DLD1 (cell line): ENCODE measurements around the gene PCNX2.
"Not testable (repeated sequence)": the region's sequence is repeated elsewhere in the genome, so short reads cannot be mapped to it uniquely, and the experiment has no call there.

Source experiments
- in situ Hi-C: cut with HindIII; loops from 2 replicates; pipeline ENCODE4 v1.10.0; 2017; ENCODE audit warnings: low sequenced_read_pairs

PCNX2 gene

GRCh38 chr1:233227930-233228465 lies 67.5 kb downstream of the PCNX2 start:
- in situ Hi-C loops: no loop called here

DNA sequence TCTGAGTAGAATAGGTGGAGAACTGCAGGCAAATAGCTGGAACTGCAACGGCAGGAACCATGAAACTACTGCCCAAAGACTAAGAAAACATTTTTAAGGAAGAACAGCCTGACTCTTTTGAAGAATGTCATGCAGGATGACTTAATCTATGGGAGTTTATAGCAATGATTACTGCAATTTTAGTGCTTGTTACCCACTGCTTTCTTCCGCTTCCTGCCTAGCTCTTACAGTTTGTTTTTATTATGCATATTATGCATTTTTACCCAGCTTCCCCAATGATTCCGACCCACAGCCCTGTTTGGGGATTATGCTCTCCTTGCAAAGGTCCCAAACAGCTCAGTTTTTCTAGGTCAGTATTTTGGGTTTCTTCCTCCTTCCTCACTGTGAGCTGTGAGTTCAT lies 71.2 kb downstream of the PCNX2 start:
- in situ Hi-C loops: no loop called here

GRCh38 chr1:233217832-233218231 lies 77.7 kb downstream of the PCNX2 start:
- in situ Hi-C loops: no loop called here

GRCh38 chr1:233216009-233216408 lies 79.5 kb downstream of the PCNX2 start:
- in situ Hi-C loops: no loop called here

DNA sequence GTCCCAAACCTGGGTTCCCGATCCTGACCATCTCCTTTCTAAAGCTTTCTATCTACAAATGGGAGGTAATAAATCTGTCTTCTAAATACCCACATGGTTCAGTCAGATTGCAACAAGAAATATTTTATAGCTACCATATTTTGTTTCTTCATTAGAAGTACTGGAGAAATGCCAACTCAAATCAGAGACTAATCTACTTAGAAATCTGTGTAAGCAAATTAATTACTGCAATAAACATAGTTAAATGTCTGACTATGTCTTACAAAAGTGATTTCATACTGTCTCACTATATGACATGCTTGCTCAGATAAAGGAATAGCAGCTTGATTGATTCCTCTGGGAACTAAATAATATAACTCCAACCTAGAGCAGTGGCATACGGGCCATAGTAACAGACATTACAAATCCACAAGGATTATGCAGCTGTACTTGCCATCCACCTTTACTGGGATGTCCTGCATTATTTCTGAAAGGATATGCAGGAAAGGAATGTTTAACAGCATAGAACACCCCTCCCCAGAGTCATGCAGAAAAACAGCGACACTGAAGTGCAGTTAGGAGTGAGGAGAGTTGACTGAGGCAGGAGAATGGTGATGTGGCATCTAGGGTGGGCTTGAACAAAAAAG lies 80.3 kb downstream of the PCNX2 start:
- in situ Hi-C loops: no loop called here

DNA sequence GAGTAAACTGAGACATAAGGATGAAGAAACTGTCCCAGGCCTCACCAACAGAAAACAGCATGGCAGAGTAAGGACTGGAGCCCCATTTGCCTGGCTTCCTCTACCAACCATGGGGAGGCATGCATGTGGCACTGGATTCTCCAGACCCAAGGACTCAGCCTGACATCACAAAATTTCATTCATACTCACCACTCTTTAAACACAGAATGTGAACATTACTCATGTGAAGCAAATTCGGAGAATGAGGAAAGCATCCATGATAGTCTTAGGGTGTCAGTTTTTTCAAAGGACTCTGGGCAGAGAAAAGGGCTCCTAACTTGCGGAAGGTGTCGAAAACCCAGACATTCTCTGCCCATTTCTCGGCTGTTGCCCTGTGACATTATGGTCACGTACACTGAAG lies 83.9 kb downstream of the PCNX2 start:
- in situ Hi-C loops: no loop called here

DNA sequence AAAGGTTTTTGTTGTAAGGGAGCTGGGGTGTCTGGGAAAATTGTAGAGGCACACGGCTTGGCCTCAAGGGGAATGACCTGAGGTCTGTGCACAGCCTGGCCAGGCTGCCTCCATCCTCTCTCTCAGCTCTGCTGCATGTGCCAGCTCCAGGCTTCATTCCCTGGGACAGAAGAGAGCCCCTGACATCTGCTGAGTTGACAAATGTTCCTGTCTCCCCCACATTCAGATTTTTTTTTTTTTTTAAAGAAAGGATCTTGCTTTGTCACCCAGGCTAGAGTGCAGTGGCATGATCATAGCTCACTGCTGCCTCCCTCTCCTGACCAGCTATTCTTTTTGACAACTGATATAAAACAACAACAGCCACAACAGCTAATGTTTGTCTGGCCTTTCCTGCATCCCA lies 84.4 kb downstream of the PCNX2 start:
- in situ Hi-C loops: no loop called here

DNA sequence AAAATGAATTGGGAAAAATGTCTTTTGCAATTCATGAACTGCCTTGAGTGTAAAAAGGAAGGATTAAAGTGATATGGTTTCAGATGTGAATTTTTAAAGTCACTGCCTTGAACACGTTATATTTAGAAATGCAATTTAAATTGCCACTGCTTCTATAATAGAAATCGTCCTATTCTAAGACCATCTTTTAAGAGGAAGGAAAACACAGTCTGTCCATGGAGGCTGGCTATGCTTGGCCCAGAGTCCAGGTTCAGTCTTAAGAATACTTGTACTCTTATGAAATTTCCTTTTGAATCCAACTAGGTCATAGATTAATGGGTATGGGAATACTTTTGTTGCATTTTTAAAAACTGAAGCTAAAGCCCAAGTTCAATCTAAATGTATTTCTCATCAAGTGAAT lies 86.0 kb downstream of the PCNX2 start:
- in situ Hi-C loops: no loop called here

DNA sequence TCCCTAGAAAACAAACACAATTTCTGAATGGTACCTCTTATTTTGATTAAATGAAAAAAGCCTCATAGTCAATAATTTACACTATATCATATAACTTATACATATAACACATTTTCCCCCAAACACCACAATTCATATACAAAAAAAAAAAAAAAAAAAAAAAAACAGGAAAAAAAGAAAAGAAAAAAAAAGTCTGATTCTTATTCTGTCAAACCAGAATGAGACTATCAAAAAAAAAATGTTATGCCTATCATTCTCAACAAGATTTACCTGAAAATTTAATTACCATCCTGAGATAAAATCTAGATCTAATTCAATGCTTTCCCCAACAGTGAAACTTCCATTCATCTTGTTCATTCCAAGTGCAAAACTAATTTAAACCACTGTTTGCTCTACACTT lies 86.8 kb downstream of the PCNX2 start:
- in situ Hi-C loops: no loop called here

GRCh38 chr1:233197940-233198339 lies 97.6 kb downstream of the PCNX2 start:
- in situ Hi-C loops: no loop called here

- in situ Hi-C loops: no loop called here
Observed at GRCh38 chr1:233193741-233194140, 101.8 kb downstream of the PCNX2 start.

- in situ Hi-C loops: no loop called here
Observed at GRCh38 chr1:233190987-233191386, 104.5 kb downstream of the PCNX2 start.

- in situ Hi-C loops: no loop called here
Observed at GRCh38 chr1:233189526-233189925, 106.0 kb downstream of the PCNX2 start.

- in situ Hi-C loops: no loop called here
Observed at GRCh38 chr1:233188061-233188460, 107.5 kb downstream of the PCNX2 start.

GRCh38 chr1:233183226-233184020 lies 112.1 kb downstream of the PCNX2 start:
- in situ Hi-C loops: no loop called here

GRCh38 chr1:233182587-233182986 lies 112.9 kb downstream of the PCNX2 start:
- in situ Hi-C loops: no loop called here

DNA sequence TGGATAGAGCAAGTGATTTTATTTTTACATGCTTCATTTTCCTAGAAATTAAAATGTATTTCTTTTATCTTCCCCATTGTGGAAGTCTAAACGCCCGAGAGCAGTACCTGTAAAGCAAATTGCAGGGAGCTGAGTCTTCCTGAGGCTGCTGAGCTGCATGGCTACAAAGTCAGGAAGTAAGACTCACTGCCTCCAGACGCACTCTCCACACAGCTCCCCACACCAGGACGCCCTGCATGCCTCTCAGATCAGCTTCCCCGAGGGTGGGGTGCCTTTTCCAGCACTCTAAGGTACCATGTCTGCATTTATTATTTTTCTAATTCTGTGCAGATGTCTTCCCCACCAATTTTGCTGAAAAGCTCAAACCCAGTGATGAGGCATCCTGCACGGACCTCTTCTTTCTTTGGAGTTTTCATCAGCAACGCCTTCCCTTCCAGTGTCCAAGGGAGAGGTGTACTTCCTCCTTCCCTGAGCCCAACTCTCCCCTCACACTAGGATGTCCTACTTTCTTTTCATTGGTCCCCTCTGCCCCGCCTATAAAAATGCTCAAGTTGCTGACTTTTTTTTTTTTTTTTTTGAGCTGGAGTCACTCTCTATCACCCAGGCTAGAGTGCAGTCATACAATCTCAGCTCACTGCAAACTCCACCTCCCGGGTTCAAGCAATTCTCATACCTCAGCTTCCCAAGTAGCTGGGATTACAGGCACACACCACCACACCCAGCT lies 114.7 kb downstream of the PCNX2 start:
- in situ Hi-C loops: no loop called here

GRCh38 chr1:233179638-233180037 lies 115.9 kb downstream of the PCNX2 start:
- in situ Hi-C loops: not testable (repeated sequence)

DNA sequence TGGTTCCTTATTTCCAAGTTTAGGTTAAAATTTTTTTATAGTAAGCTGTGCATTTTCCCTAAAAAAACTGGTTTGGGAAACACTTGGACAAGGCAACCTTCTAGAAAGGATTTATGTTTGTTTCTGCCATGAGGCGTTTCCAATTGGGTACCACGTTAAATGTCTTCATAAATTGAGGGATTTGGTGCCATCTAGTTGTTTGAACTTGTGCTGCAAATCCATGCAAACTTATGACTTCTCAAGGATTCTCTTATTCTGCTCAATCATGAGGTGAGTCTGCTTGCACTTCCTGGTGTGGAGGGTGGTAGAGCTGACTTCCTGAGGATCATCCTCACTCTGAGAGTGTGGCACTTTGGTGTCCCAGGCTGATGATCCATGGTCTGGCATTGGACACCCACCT lies 123.3 kb downstream of the PCNX2 start:
- in situ Hi-C loops: no loop called here

DNA sequence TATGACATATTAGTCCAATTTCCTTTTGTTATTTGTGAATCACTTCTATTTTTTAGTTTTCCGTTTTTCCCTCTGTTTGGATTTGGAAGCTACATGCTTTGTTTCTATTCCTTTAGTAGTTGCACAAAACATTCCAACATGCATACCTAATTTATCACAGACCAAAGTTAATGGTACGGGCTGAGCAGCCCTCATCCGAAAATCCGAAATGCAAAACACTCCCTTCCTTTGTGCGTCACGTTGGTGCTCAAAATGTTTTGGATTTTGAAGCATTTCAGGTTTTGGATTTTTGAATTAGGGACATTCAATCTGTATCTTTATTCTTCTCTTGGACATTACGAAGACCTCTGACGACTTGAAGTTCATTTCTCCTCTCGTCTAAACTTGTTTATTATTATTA lies 124.8 kb downstream of the PCNX2 start:
- in situ Hi-C loops: no loop called here

DNA sequence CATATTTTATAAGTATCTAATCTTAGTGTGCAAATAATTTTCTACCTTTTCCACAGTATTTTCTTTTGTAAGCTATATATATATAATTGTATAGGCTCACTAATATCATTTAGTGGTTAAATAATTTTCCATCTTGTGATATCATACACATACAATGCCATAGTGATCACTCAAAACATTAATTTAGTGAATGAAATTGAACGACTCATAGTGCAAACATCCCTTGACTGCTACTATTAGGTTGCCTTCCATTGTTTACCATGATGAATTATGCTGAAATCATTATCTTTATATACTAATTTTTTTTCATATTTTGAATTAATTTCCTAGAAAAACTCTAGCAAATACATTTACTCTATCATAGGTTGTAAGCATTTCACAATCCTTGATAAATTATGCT lies 127.1 kb downstream of the PCNX2 start:
- in situ Hi-C loops: no loop called here

DNA sequence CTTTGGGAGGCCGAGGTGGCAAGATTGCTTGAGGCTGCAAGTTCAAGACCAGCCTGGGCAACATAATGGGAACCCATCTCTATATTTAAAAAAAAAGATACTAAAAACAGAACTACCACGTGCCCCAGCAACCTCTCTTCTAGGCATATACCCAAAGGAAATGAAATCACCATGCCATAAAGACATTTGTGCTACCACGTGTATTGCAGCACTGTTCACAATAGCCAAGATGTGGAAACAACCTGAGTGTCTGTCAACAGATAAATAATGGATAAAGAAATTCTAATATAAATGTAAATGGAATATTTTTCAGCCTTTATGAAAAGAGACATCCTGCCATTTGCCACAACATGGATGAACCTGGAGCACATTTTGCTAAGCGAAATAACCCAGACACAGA lies 128.6 kb downstream of the PCNX2 start:
- in situ Hi-C loops: no loop called here
